RKO (cell line): ENCODE data around the gene EPS15.
"Not testable (repeated sequence)": the region's sequence is repeated elsewhere in the genome, so short reads cannot be mapped to it uniquely, and the experiment has no call there.

ENCODE experiments used
- DNase-seq: peaks from one replicate; pipeline ENCODE4 v3.0.0-alpha.2; 2016; ENCODE audit warnings: low spot score

Gene EPS15

GRCh38 chr1:51519048-51519864 is at the start of gene EPS15:
EPS15 (minus strand) TSS chr1:51519266; CDS start chr1:51519231, 35 bp downstream.
- DNase-seq: peak; percentile 83

- no peak for DNase-seq
Measured at GRCh38 chr1:51568231-51568935, 49.3 kb upstream of the EPS15 start.

- no peak for DNase-seq
Measured at GRCh38 chr1:51567653-51568052, 48.6 kb upstream of the EPS15 start.

GRCh38 chr1:51566260-51566659 is 47.2 kb upstream of the EPS15 start:
- DNase-seq: no peak

GRCh38 chr1:51565009-51565408 is 45.9 kb upstream of the EPS15 start:
- no peak for DNase-seq

GRCh38 chr1:51564124-51564523 is 45.1 kb upstream of the EPS15 start:
- no peak for DNase-seq

GRCh38 chr1:51561702-51562101 is 42.6 kb upstream of the EPS15 start:
- no peak for DNase-seq

GRCh38 chr1:51560895-51561294 is 41.8 kb upstream of the EPS15 start:
- DNase-seq: not testable (repeated sequence)

- DNase-seq: no peak
Measured at GRCh38 chr1:51560034-51560433, 41.0 kb upstream of the EPS15 start.

- DNase-seq: no peak
Measured at GRCh38 chr1:51559501-51559900, 40.4 kb upstream of the EPS15 start.

GRCh38 chr1:51559064-51559500 is 40.0 kb upstream of the EPS15 start:
- DNase-seq: no peak

- peak; percentile 79 for DNase-seq
Measured at GRCh38 chr1:51558375-51558924, 39.4 kb upstream of the EPS15 start.

- DNase-seq: no peak
Measured at GRCh38 chr1:51557168-51557567, 38.1 kb upstream of the EPS15 start.

GRCh38 chr1:51555866-51556619 is 37.0 kb upstream of the EPS15 start:
- no peak for DNase-seq

GRCh38 chr1:51553911-51554310 is 34.8 kb upstream of the EPS15 start:
- DNase-seq: no peak

GRCh38 chr1:51552929-51553807 is 34.1 kb upstream of the EPS15 start:
- no peak for DNase-seq

GRCh38 chr1:51551848-51552296 is 32.8 kb upstream of the EPS15 start:
- no peak for DNase-seq

- DNase-seq: no peak
Measured at GRCh38 chr1:51551081-51551480, 32.0 kb upstream of the EPS15 start.

GRCh38 chr1:51549901-51550300 is 30.8 kb upstream of the EPS15 start:
- no peak for DNase-seq

GRCh38 chr1:51549016-51549619 is 30.1 kb upstream of the EPS15 start:
- no peak for DNase-seq

GRCh38 chr1:51543858-51544257 is 24.8 kb upstream of the EPS15 start:
- DNase-seq: peak; percentile 37
